SK-N-MC (cell line): ENCODE measurements around the gene GPR4.

ENCODE experiments used
- EZH2 ChIP-seq: fragments of 200-600 bp; sonication (generic); IDR thresholded peaks from one replicate; pipeline ENCODE4 v1.6.1; 2017; ENCODE audit warnings: antibody characterized with exemption
- FOXP2 ChIP-seq: optimal IDR thresholded peaks from 2 replicates; pipeline ENCODE3; 2011; ENCODE audit warnings: mild to moderate bottlenecking, moderate library complexity; ENCODE audit not compliant: insufficient read depth; ENCODE audit errors: extremely low read length, control extremely low read depth
- POLR2AphosphoS5 ChIP-seq: IDR thresholded peaks from 2 replicates; pipeline ENCODE4 v1.6.1; 2012; ENCODE audit warnings: mild to moderate bottlenecking, low read depth, low read length, borderline replicate concordance

DNA sequence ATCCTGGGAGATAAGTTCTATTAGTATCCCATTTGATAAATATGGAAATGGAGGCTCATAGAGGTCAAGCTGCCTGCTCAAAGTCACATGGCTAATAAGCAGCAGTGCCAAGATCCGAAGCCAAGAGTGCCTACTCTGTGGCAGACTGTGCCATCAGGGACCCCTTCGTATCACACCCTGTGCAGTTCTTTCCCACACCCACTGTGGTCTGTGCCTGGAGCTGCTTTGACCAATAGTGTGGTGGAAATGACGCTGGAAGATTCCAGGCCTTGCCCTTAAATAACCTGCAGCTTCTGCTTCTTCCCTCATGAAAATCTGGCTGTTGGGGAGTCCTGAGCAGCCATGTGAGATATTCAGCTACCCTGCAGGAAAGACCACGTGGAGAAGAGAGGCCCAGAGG lies 27.5 kb downstream of the GPR4 start:
- TF ChIP-seq POLR2AphosphoS5 (no peak), EZH2 (no peak), FOXP2 (no peak)
